Activated T-helper 1 cell treated with anti-CD3 and anti-CD28 coated beads, Interleukin-2, amount 50 U/mL, for 16 hours (primary cell): ENCODE measurements around the gene PPP1R14B.

Experiments
- DNase-seq, 2 donors: peaks; one replicate each; pipeline ENCODE4 v3.0.0-alpha.2; 2020; ENCODE audit warnings: low read depth in 1 of 2, low spot score in 1 of 2

Gene PPP1R14B

DNA sequence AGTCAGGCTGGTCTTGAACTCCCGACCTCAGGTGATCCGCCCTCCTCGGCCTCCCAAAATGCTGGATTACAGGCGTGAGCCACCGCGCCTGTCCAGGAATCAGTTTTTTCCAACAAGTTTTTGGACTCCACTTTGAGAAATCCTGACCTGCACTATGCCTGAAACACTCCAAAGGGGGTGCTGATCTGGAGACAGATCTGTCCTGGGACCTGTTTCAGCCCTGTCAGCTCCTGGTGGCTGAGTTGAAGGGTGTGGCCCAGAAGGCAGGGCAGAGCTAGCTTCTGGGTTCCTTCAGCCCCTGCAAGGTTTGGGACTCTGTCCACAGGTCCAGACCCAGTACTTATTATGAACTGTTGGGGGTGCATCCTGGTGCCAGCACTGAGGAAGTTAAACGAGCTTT lies 15.2 kb downstream of the PPP1R14B start:
- DNase-seq = no peak

DNA sequence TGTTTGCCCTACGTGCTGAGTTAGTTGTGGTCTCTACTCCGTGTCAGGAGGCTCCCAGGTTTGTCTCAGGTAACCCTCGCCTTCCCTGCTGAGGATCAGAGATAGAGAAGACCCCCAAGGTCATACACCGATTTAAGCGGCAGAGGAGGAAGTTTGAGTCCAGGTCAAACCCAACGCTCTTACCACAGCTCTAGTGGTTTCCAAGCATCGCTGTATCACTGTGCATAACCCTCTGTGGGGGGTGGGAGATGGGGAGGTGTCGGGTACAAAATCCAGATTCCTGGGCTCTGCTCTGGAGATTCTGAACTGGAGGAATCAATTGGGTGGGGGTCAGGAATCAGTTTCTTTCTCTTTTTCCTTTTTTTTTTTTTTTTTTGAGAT lies 15.8 kb downstream of the PPP1R14B start:
- no peak for DNase-seq

GRCh38 chr11:64230171-64230984 lies 16.4 kb downstream of the PPP1R14B start, which contains the start of gene DNAJC4:
Gene DNAJC4, plus strand, starts transcription at chr11:64230548. Its CDS starts 307 bp downstream, at chr11:64230855.
- peak; percentile 70 to 76 for DNase-seq

- DNase-seq = no peak
Measured at GRCh38 chr11:64229744-64230170, 17.0 kb downstream of the PPP1R14B start.

DNA sequence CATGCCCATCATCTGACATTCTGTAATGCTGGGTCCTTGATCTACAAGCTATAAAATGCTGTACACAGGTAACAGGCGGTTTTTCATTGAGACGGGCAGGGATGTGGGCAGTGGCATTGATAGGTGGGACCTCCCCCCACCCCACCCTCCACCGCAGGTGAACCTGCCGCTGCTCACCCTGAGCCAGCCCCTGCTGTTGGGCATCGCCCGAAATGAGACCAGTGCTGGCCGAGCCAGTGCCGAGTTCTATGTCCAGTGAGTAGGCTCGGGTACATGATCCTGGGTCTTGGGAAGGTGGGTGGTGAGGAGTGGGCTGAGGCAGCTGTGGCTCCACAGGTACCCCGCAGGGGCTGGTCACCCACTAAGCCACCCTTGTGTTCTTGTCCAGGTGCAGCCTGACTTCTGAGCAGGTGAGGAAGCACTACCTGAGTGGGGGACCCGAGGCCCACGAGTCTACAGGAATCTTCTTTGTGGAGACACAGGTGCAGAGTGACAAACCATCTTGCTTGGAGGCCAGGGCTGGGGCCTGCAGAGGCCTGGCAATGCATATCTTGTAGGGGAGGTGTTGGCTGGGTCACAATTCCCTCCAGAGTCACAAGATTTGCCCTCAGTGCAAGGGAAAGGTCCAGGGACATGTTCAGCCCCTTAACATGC lies 17.5 kb downstream of the PPP1R14B start:
- DNase-seq = no peak

DNA sequence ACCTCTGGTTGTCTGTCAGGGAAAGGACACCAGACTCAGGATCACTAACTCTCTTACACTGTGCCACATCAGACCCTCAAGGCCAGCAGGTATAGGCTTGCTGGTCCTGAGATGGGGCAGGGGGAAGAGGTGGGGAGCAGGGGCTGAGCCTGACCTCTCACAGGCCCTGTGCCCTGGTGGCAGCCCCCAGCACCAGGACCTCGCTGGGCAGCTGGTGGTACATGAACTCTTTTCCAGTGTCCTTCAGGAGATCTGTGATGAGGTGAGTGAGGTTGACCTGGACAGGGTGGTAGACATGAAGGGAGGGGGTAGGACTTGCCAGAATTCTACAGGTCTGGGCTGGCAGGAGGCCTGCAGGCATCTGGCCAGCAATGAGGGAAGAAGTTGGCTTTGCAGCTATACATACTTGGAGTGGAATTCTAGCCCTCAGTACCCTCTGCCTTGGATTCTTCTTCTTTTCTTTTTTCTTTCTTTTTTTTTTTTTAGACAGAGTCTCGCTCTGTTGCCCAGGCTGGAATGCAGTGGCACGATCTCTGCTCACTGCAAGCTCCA lies 19.3 kb downstream of the PPP1R14B start:
- DNase-seq = no peak

DNA sequence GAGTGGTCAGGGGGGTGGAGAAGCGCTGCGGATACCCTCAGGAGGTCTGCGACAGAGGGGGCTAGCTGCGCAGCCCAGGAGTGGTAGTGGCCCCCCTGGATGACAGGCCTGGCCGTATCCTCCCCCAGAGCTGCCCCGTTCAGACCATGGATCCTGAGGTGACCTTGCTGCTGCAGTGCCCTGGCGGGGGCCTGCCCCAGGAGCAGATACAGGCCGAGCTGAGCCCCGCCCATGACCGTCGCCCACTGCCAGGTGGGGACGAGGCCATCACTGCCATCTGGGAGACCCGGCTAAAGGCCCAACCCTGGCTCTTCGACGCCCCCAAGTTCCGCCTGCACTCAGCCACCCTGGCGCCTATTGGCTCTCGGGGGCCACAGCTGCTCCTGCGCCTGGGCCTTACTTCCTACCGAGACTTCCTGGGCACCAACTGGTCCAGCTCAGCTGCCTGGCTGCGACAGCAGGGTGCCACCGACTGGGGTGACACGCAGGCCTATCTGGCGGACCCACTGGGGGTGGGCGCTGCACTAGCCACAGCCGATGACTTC lies 20.2 kb downstream of the PPP1R14B start:
- peak; percentile 15 to 27 for DNase-seq

- peak; percentile 84 to 90 for DNase-seq
Measured at GRCh38 chr11:64225608-64226506, 20.9 kb downstream of the PPP1R14B start, which contains the start of the genes NUDT22 and TRPT1. Gene NUDT22, plus strand, starts transcription at chr11:64226274. Its CDS starts 379 bp downstream, at chr11:64226653. Gene TRPT1, minus strand, starts transcription at chr11:64226186. Its CDS starts 326 bp downstream, at chr11:64225860.

GRCh38 chr11:64224891-64225607 lies 21.7 kb downstream of the PPP1R14B start:
- DNase-seq = no peak

DNA sequence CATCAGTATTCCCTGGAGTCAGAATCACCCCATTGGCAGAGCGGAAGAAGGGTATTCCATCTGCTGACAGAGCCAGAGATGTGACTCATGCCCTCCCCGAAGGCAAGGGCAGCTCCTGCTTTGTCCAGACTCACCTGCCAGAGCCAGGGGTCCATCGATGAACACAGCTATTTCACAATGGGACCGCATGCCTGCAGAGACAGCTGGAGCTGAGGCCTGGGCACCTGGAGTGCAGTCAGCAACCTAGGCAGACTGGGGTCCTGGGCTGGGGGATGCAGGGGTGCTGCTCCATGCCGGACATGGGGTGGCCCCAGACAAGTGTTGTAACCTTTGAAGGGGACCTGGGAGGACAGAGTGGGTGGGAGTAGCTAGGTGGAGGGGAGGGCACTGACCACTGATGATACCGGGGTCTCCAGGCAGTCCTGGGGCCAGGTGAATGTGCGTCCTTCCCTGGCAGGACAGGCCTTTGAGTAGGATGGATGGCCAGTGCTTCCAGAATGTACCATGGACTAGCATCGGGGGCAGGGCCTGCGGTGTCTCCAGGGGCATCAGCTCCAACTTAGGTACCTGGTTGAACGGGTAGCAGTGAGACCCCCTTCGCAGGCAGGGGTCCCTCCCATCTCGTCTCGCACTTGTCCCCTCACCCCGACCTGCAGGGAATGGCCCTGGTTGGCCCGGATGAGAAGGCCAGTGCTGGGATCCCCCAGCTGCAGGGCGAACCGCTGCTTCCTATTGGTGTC lies 22.4 kb downstream of the PPP1R14B start:
- DNase-seq = no peak

DNA sequence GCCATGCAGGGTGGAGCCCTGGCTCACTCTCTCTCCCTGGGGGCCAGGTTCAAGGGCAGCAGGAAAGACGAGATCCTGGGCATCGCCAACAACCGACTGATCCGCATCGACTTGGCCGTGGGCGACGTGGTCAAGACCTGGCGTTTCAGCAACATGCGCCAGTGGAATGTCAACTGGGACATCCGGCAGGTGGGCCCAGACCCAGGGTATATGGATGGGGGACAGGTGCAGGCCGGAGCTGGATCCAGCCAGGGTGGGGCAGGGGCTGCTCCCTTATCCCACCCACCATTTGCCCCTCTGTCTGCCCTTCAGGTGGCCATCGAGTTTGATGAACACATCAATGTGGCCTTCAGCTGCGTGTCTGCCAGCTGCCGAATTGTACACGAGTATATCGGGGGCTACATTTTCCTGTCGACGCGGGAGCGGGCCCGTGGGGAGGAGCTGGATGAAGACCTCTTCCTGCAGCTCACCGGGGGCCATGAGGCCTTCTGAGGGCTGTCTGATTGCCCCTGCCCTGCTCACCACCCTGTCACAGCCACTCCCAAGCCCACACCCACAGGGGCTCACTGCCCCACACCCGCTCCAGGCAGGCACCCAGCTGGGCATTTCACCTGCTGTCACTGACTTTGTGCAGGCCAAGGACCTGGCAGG lies 23.6 kb downstream of the PPP1R14B start:
- no peak for DNase-seq

- no peak for DNase-seq
Measured at GRCh38 chr11:64222651-64223000, 24.1 kb downstream of the PPP1R14B start.

DNA sequence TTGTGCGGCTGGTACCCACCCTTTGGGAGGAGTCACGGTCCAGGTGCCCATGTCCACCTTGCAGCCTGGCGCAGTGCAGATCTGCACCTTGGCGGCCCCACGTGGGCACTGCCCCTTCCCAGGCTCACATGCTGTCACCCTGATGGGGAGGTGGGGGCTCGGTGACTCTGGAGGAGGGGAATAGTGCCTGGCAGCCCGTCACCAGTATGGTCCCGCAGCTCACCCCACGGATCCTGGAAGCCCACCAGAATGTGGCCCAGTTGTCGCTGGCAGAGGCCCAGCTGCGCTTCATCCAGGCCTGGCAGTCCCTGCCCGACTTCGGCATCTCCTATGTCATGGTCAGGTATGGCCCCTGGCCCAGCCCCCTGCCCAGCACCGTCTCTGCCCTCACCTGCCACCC lies 25.9 kb downstream of the PPP1R14B start:
- DNase-seq = no peak

- no peak for DNase-seq
Measured at GRCh38 chr11:64220271-64220670, 26.5 kb downstream of the PPP1R14B start.

GRCh38 chr11:64219755-64220154 lies 27.0 kb downstream of the PPP1R14B start:
- DNase-seq = no peak

- no peak for DNase-seq
Measured at GRCh38 chr11:64219354-64219684, 27.4 kb downstream of the PPP1R14B start.

- no peak for DNase-seq
Measured at GRCh38 chr11:64218628-64219353, 28.0 kb downstream of the PPP1R14B start.

DNA sequence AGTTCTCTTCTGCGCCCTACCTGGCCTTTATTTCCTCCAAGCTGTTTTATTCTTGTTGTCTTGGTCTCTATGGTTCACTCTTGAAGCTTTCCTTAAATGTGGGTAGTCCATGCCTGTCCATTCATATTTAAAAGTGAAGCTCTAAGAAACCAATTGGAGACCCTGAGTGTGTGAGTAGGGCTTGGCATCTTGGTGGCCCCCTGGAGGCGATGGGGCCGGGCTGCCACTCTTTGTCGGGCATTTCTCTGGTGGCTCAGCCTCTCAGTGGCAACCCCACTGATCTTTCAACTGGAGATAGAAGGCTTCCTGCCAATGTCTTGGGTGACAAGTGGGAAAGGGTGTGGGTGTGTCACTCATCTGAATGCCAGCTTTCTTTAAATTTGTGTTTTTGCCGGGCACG lies 29.9 kb downstream of the PPP1R14B start:
- DNase-seq = no peak
